ENCODE results near the gene BABAM2. TPM values are rescaled to one million over a fixed set of nuclear protein-coding genes. Genes with fewer than 3 reads are reported as not detected.

The BABAM2 gene
- total and polyA plus RNA-seq, 10 of the 15 experiments (the other 5 are each of a cell fraction or from before 2014, with no cell fraction given) = 30.7 to 59.9 (median 44.5) TPM

DNA sequence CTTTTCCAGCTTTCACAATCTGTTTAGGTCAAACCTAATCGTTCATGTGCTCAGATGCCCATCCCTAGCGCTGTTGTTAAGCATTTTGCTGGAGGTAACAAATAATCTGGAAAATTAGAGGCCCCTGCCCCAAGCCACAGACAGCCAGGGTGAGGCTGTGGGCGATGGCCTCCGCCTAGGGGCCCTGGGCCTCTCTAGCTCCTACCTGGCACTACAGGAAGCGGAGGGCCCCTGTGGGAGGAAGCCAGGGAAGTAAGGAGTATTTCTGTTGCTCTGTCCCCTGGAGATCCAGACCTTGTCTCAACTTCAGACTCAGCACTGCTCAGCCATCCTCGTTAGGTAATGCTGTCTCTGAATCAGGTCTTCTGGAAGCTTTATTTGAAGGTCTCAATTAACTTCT lies 489.7 kb downstream of the BABAM2 start:
- TF ChIP-seq NFXL1 (IDR thresholded peaks at IDR 0.05; ENCODE audit: borderline replicate concordance) (no peak), PAX5 (IDR thresholded peaks at IDR 0.05; ENCODE audit: borderline replicate concordance, low read depth, low read length) (no peak), MXI1 (IDR thresholded peaks at IDR 0.05; ENCODE audit: low read depth, low read length) (no peak), TARDBP (IDR thresholded peaks at IDR 0.05; ENCODE audit: borderline replicate concordance) (no peak), SMAD5 (IDR thresholded peaks at IDR 0.05; ENCODE audit: low read depth) (no peak), RCOR1 (conservative IDR thresholded peaks at IDR 0.05; ENCODE audit: low read depth, low read length) (no peak), KLF5 (IDR thresholded peaks at IDR 0.05; ENCODE audit: partially characterized antibody) (no peak), SUZ12 (IDR thresholded peaks at IDR 0.05; ENCODE audit: unreplicated experiment) (no peak)
- no peak overlapping the region for H2AFZ ChIP-seq (ENCODE audit: control insufficient read depth, low read depth, low read length)
- intact Hi-C loops (cut with micrococcal nuclease; ENCODE audit: unreplicated experiment) (no loop called here), in situ Hi-C loops (cut with MboI) (no loop called here)
- H3K4me3 ChIP-seq = no peak overlapping the region
- FAIRE-seq (no peak), DNase-seq (ENCODE audit: low read depth, low spot score) (no peak), ATAC-seq (no peak)
- H3K79me2 ChIP-seq (ENCODE audit: control insufficient read depth, insufficient read depth, low read length) = no peaks in the 10 kb centered on the region
- CTCF ChIA-PET = no interaction called here
- no peaks in the 10 kb centered on the region; a peak in 2 of 4 replicates for H3K27me3 ChIP-seq (replicated peaks in 1 of 2; ENCODE audit: control insufficient read depth in 2 of 2, insufficient read depth in 2 of 2, low read length in 1 of 2)
- no peak overlapping the region for H3K27ac ChIP-seq (ENCODE audit: control insufficient read depth, insufficient read depth)
- H3K9ac ChIP-seq (ENCODE audit: control insufficient read depth, insufficient read depth, low read length) = no peak overlapping the region
- BruUV-seq (replicated peaks) = no TSS peak
- SMC1A ChIA-PET (ENCODE audit: uncharacterized antibody, unreplicated experiment) = no interaction called here
- H3K9me3 ChIP-seq (replicated peaks; ENCODE audit: control insufficient read depth, insufficient read depth, low read length) = no peaks in the 10 kb centered on the region
- POLR2A ChIA-PET = no interaction called here
- H4K20me1 ChIP-seq (ENCODE audit: control insufficient read depth, insufficient read depth) = no peaks in the 10 kb centered on the region
- no peaks in the 10 kb centered on the region for H3K36me3 ChIP-seq (ENCODE audit: control insufficient read depth in 2 of 2, insufficient read depth in 2 of 2, low read length in 1 of 2)
- RAD21 ChIA-PET (ENCODE audit: unreplicated experiment) = no interaction called here
- no peak overlapping the region for H3K4me2 ChIP-seq (ENCODE audit: control insufficient read depth, insufficient read depth)
- 26% methylated on average over 6 of the region's 6 CpGs for WGBS (ENCODE audit: insufficient coverage, insufficient replicate concordance, low lambda C conversion rate, missing lambda C conversion rate)
- H3K4me1 ChIP-seq (ENCODE audit: control insufficient read depth, insufficient read depth, low read length) = no peaks in the 10 kb centered on the region
